CD1c-positive myeloid dendritic cell (primary cell): ENCODE measurements around the gene BARHL2.

Experiments
- DNase-seq: peaks from one replicate; pipeline ENCODE4 v3.0.0-alpha.2; 2016; ENCODE audit errors: extremely low spot score

BARHL2 gene

GRCh38 chr1:90724926-90725656 is 8.0 kb upstream of the BARHL2 start:
- no peak for DNase-seq

DNA sequence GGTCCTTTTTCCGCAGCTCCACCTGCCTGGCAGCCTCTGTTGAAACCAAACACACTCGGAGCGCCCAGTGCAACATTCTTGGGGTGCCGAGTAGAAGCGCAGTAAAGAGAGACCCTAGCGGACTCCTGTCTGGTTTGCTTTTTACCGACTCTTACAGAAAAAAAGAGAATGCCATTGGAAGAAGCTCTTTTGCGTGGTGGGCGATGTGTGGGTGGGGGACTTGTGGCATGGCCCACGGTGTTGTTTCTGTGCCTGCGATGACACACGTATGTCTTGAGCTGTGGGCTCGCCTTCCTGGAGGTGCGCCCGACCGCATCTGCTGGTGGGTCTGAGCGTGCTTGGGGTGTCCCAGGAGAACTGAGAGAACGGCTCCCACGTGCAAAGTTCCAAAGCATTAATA is 7.3 kb upstream of the BARHL2 start:
- no peak for DNase-seq

DNA sequence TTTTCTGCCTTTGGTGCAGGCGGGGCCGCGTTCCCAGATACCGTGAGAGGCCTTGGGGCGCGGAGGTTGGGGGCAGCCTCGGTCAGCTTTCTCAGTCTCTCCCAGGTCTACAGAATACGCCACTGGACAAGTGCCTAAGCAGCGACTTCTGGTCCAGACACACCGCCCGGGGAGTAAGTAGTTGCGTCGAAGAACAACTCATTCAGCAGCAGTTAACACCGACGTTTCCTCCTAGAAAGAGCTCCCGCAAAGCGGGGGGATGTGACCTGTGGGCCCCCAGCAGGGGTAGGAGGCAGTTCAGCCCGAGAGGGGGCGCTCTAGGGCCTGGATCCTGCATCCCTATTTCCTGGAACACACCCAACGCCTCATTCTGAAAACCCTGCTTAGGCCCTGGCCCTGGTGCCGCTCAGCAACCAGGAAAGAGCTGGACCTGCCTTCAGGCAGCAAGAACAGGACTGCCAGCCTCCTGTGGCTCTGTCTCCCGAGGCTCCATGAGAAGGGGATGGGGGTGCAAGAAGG is 6.5 kb upstream of the BARHL2 start:
- no peak for DNase-seq

DNA sequence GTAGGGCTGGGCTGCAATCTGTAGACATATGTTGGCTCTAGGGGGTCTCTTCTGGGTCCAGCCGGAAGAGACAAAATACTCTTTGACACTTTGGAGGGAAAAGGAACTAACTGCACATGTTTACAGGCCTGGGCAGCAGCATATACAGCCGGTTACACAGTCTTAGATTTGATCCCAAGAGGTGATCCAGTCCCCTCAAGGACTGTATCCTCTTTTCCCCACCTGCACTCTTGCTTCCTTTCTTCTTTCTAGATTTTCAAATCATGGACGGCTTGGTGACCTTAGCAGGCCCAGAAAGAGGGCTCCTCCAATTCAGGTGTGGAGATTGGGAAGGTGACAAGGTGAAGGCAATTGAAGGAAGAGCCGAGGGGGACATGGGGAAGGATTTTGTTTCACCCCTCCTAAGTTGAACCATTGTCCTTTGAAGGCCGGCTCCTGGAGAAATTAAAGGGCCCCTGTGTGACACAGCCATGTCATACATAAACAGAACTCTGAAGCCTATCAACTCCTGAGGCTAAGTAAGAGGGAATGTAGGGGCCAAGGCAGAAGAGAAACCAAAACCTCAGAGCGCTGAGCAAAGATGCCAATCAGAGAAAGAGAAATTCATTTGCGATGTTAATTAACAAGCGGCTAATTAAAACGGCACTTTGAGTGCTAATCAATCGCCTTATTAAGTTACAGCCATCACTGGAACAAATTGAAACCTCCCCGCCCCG is 5.9 kb upstream of the BARHL2 start:
- no peak for DNase-seq

GRCh38 chr1:90721210-90722194 is 4.4 kb upstream of the BARHL2 start:
- DNase-seq: peak; percentile 62

- DNase-seq: no peak
These were observed 3.1 kb upstream of the BARHL2 start for GRCh38 chr1:90720145-90720636.

DNA sequence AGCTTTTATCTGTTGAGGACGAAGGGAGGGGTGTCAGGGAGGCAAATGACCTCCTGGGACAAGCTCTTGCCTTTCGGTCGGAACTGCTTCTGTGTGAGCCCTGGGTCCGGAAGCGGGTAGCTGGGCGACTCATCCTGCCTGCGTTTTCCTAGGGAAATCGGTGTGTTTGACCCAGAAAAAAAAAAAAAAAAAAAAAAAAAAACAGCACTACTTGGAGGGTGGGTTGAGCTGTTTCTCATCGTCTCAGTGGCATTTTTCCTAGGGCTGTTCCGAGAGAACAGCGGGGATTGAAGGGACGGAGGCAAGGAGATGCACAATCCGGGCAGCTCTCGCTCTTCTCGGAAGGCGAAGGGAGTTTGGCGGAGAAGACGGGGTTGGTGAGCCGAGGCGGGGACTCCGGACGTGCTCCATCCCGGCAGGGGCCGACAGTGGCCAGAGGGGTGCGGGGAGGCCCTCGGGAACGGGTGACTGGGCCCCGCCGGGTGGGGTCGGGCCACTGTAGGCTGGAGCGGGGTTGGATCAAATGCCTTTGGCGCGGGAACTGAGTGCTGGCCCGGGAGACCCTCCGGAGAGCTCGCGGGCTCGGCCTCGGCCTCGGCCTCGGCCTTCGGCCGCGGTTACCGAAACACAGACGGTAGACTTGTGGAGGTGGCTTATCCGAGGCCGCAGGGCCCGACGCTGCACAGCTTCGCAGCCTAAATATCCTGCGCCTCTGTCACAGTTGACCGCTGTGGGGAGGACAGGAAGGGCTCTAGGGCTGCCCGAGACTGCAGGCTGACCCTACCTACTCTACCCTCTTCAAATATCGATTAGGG is 2.4 kb upstream of the BARHL2 start:
- no peak for DNase-seq

DNA sequence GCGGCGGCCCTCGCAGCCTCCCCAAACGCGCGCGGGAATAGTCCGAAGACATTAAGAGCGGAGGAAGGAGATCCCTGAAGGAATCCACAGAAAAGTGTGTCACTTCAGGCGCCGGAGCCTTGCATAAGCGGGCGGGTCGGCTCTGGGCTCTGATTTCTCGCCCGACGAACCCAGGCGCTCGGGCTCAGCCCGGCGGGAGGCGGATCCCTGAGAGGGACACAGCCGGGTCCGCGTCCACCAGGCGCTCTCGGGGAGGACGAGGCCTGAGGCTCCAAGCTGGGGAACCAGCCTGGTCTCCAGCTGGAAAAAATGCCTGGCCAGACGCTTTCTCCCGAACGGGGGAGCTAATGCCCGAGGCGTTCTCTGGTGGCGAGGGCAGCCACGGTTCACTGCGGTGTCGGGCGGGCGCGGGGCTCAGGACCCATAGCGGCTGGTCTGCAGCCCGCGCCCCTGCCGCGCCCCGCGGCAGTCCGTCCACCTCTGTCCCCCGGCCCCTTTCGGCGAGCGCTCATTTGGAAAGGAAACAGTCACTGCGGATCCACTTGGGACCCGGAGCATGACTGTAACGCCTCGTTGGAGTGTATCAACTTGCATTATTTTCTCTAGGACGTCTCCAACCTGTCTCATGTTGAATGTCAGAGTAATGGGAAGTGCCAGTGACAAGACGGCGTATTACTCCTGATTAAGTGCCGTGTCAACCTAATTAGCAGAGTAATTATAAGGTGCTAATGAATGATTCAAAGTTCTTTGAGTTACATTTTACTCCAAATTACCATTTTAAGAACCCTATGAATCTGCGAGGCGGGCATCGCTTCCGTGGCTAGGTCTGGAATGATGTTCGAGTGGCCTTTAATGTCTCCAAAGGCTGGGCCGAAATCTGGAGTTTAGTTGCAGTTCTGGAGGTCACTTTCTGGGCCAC is 1.6 kb upstream of the BARHL2 start:
- DNase-seq: no peak

GRCh38 chr1:90717665-90718410 is 736 bp upstream of the BARHL2 start:
- DNase-seq: no peak

GRCh38 chr1:90717356-90717664 is 208 bp upstream of the BARHL2 start:
- no peak for DNase-seq

GRCh38 chr1:90716243-90716551 is 905 bp downstream of the BARHL2 start:
- DNase-seq: no peak

- no peak for DNase-seq
These were observed 1.8 kb downstream of the BARHL2 start for GRCh38 chr1:90715309-90715708.

DNA sequence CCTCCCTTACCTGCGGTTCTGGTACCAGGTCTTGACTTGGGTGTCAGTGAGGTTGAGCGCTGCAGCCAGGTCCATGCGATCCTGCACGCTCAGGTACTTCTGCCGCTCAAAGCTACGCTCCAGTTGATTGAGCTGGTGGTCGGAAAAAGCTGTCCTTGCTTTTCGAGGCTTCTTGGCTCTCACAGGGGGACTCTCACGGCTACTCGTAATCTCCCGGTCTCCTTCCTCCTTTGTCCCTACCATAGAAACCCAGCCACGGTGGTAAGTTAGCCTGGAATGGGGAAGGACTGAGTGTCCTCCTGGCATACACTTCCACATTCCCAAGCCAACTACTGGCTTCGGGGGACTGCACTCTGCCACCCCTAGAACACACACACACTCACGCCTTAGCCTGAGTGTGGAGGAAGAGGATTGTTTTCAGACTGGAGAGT is 2.6 kb downstream of the BARHL2 start:
- no peak for DNase-seq

DNA sequence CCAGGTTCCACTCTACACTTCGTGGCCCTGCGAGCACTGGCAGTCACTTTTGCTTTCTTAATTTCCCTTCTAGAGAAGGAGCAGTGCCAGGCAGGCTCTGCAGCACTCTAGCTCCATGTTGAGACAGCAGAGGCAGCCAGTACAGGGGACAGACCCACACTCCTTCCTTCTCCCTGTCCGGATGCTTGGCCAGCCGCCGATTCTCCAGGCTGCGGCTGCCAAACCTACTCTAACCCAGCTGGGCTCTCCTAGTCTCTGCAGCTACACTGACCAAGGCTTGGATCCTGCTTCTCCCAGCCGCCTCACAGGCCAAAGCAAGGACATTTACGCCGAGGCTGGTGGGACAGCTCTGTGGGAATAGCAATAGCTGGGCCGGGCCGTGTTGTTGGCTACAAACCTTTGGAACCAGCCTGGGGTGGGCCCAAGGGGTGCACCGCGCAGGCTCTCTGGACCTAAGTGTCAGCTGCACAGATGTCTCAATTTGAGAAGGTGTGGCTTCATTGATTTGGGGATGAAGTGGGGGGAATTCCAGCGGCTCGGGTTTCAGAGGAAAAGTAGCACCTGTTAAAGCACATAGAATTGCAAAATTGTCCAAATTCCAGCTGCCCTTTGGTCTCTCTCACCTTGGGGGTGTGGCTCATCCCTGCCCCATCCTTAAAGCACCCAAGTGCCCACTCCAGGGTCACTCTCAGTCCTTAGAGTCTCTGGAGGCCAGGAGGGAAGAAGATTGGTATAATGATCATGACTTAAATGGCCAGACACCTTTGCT is 3.2 kb downstream of the BARHL2 start:
- no peak for DNase-seq

GRCh38 chr1:90712915-90713730 is 4.0 kb downstream of the BARHL2 start:
- no peak for DNase-seq

DNA sequence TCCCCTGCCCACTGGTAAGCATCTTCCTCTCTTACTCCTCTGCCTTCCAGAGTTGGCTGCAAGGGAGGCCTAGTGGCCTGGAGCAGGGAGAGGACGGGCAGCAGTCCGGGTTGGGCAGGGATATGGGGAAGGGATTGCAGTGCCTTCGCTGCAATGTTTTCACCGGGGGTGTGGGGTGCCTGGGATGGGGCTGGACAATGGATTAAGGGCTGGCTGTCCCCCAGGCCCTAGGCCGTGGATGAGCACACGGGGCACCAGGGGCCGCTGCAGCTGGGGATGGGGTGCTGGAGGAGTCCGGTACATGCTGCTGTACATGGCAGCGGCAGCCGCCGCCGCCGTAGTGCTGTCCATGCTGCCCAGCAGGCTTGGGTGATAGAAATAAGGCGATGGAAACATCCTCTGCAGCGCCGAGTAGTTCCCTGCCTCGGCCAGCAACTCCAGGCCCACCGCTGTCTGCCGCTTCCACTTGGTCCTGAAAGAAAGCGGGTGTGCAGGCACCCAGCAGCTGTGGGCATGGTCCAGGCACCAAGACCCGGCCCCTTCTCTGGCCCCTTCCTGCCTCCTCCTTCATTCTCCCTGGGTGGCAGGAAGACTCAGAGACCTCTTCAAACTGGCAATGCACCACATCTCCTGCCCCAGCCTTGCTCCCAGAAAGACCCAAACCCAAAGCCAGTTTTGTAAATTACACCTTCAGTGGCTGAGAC is 4.8 kb downstream of the BARHL2 start:
- DNase-seq: no peak

DNA sequence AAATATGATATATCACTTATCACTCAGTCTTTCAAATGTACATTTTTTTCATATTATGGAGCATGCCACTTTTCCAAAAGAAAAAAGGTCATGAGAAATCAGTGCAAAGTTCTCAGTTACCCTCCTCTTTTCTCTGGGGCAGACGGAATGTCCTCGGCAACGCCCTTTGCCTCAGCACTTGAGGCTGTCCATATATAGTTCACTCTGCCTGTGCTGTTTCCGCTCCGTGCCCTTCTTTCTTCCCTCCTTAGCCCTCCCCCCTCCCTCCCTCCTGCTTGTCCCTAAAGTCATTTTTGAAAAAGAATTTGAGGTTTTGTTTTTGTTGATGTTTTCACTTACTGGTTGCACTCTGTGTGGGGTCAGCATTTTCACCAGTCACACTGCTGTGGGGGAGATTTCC is 5.4 kb downstream of the BARHL2 start:
- no peak for DNase-seq
